ENCODE results near the gene SIX1.
A peak's percentile ranks its signal among the peaks of the same experiment; 100 is the strongest.

Gene SIX1

GRCh38 chr14:60657456-60658210 is 8.4 kb upstream of the SIX1 start:
- Histone ChIP-seq H3K36me3 (ENCODE audit: control insufficient read depth in 2 of 2, insufficient read depth in 1 of 2, low read length in 2 of 2) (no peaks in the 10 kb centered on the region), H3K4me1 (ENCODE audit: control insufficient read depth, insufficient read depth, low read length) (peaks cover 33% of the 10 kb centered on the region), H3K4me3 (ENCODE audit: low read depth, low read length) (no peak overlapping the region; the same call in 1 of the 2 replicates), H3K27ac (ENCODE audit: extremely low read depth, low read depth, low read length) (peak overlapping the region; percentile 76; the same call in 1 of the 2 replicates), H3K9me3 (ENCODE audit: control insufficient read depth, insufficient read depth, low read depth, low read length) (no peaks in the 10 kb centered on the region)
- TF ChIP-seq, protein P1, sequence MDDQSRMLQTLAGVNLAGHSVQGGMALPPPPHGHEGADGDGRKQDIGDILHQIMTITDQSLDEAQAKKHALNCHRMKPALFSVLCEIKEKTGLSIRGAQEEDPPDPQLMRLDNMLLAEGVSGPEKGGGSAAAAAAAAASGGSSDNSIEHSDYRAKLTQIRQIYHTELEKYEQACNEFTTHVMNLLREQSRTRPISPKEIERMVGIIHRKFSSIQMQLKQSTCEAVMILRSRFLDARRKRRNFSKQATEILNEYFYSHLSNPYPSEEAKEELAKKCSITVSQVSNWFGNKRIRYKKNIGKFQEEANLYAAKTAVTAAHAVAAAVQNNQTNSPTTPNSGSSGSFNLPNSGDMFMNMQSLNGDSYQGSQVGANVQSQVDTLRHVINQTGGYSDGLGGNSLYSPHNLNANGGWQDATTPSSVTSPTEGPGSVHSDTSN (CRISPR knock-in tag; IDR thresholded peaks at IDR 0.05): no peak
- no peak for TF ChIP-seq ZNF544 (tag by site-specific recombination; IDR thresholded peaks at IDR 0.05)
- no peak for TF ChIP-seq ZNF155 (tag by site-specific recombination; IDR thresholded peaks at IDR 0.05)
- TF ChIP-seq ZNF707 (tag by site-specific recombination; IDR thresholded peaks at IDR 0.05): no peak
- TF ChIP-seq ZNF449 (tag by site-specific recombination; IDR thresholded peaks at IDR 0.05): no peak
- TF ChIP-seq ZNF624 (tag by site-specific recombination; IDR thresholded peaks at IDR 0.05): no peak
- no peak for TF ChIP-seq ZNF341 (tag by site-specific recombination; IDR thresholded peaks at IDR 0.05; ENCODE audit: low read depth)
- TF ChIP-seq, protein P2, sequence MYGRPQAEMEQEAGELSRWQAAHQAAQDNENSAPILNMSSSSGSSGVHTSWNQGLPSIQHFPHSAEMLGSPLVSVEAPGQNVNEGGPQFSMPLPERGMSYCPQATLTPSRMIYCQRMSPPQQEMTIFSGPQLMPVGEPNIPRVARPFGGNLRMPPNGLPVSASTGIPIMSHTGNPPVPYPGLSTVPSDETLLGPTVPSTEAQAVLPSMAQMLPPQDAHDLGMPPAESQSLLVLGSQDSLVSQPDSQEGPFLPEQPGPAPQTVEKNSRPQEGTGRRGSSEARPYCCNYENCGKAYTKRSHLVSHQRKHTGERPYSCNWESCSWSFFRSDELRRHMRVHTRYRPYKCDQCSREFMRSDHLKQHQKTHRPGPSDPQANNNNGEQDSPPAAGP (tag by site-specific recombination; IDR thresholded peaks at IDR 0.05): no peak
- TF ChIP-seq IKZF3 (tag by site-specific recombination; IDR thresholded peaks at IDR 0.05): no peak
- no peak for TF ChIP-seq ZBTB1 (tag by site-specific recombination; IDR thresholded peaks at IDR 0.05)
- ChIA-PET CTCF (no interaction called here), POLR2A (no interaction called here)

- Histone ChIP-seq H3K36me3 (ENCODE audit: control insufficient read depth in 2 of 2, insufficient read depth in 1 of 2, low read length in 2 of 2) (no peaks in the 10 kb centered on the region), H3K4me3 (ENCODE audit: low read depth, low read length) (no peak overlapping the region), H3K27ac (ENCODE audit: extremely low read depth, low read depth, low read length) (peak overlapping the region; percentile 73; the same call in 1 of the 2 replicates), H3K4me1 (ENCODE audit: control insufficient read depth, insufficient read depth, low read length) (peaks cover 39% of the 10 kb centered on the region), H3K9me3 (ENCODE audit: control insufficient read depth, insufficient read depth, low read depth, low read length) (no peaks in the 10 kb centered on the region)
- TF ChIP-seq ZNF133 (tag by site-specific recombination; IDR thresholded peaks at IDR 0.05) (no peak), ZNF302 (tag by site-specific recombination; IDR thresholded peaks at IDR 0.05; ENCODE audit: low read depth) (no peak), ZNF530 (tag by site-specific recombination; IDR thresholded peaks at IDR 0.05; ENCODE audit: low read depth) (no peak)
- ChIA-PET POLR2A (no interaction called here), CTCF (no interaction called here)
Measured at GRCh38 chr14:60656686-60657455, 7.6 kb upstream of the SIX1 start.

DNA sequence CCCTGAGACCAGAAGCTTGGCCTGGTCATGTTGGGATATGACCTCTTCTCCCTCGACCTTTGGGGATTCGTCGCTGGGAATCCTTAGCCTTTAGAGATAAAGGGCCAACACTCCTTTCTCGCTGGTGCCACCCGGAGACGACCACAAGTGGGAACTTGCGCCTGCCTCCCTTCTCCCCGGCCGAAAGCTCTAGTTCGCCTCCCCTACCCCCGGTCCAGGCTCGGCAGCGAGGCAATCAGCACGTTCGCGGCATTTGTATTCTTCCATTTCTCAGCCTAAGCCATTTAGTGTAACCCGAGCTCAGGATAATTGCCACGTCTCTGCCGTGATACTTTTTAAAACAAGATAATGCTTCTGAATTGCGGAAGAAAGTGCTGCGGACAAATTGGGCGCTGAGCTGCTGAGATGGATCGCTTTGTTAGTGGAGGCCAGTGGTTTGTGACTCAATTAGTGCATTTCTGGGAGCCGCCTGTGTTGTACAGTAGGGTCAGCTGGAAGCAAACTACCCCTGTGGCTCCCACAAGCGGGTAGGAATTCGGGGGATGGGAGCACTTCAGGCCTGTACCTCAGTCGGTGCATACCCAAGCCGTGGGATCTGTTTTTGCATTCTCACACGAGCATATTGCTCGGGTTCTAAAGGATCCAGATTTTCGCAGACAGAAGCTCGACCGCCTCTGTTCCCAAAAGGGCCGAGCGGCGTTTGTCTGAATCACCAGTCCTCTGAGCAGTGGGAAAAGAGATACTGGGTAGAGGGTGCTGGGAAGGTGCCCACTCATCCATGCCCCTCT is 6.8 kb upstream of the SIX1 start:
- H3K9me3 ChIP-seq (ENCODE audit: control insufficient read depth, insufficient read depth, low read depth, low read length): no peaks in the 10 kb centered on the region
- H3K4me3 ChIP-seq (ENCODE audit: low read depth, low read length): no peak overlapping the region
- ChIA-PET CTCF (no interaction called here), POLR2A (no interaction called here)
- H3K36me3 ChIP-seq (ENCODE audit: control insufficient read depth in 2 of 2, insufficient read depth in 1 of 2, low read length in 2 of 2): no peaks in the 10 kb centered on the region
- H3K4me1 ChIP-seq (ENCODE audit: control insufficient read depth, insufficient read depth, low read length): peaks cover 46% of the 10 kb centered on the region
- peak overlapping the region; percentile 73 for H3K27ac ChIP-seq (ENCODE audit: extremely low read depth, low read depth, low read length)
- TF ChIP-seq KLF8 (tag by site-specific recombination; IDR thresholded peaks at IDR 0.05) (no peak), ZNF843 (tag by site-specific recombination; IDR thresholded peaks at IDR 0.05) (peak; percentile 48; the same call in 1 of the 2 replicates), ZNF184 (tag by site-specific recombination; IDR thresholded peaks at IDR 0.05) (no peak), ZNF654 (tag by site-specific recombination; IDR thresholded peaks at IDR 0.05; ENCODE audit: low read depth) (no peak), ZNF623 (tag by site-specific recombination; IDR thresholded peaks at IDR 0.05) (no peak), SP7 (tag by site-specific recombination; IDR thresholded peaks at IDR 0.05) (peak; percentile 73), PRDM1 (tag by site-specific recombination; IDR thresholded peaks at IDR 0.05) (peak; percentile 16; the same call in 1 of the 2 replicates), WT1 (tag by site-specific recombination; IDR thresholded peaks at IDR 0.05) (peak; percentile 77), OSR2 (tag by site-specific recombination; IDR thresholded peaks at IDR 0.05) (peak; percentile 93), MZF1 (tag by site-specific recombination; IDR thresholded peaks at IDR 0.05; ENCODE audit: borderline replicate concordance) (0 out of 2 replicates have a peak, but pooled peaks have one; percentile 34), ZBTB44 (tag by site-specific recombination; IDR thresholded peaks at IDR 0.05) (peak; percentile 89)
